SK-N-MC (cell line): ENCODE results near the gene GRIFIN.

ENCODE experiments used
- EZH2 ChIP-seq: fragments of 200-600 bp; sonication (generic); IDR thresholded peaks from one replicate; pipeline ENCODE4 v1.6.1; 2017; ENCODE audit warnings: antibody characterized with exemption
- POLR2AphosphoS5 ChIP-seq: IDR thresholded peaks from 2 replicates; pipeline ENCODE4 v1.6.1; 2012; ENCODE audit warnings: mild to moderate bottlenecking, low read depth, low read length, borderline replicate concordance

- TF ChIP-seq POLR2AphosphoS5 = no peak
- TF ChIP-seq EZH2 = no peak
Measured at GRCh38 chr7:2524808-2525657, 48.8 kb upstream of the GRIFIN start.
